A673 (cell line): ENCODE data around the gene KRI1.

Source experiments
- CTCF ChIP-seq: fragments of 300-800, 200-600 bp; sonication (generic); conservative IDR thresholded peaks from 2 replicates; pipeline ENCODE4 v1.5.1; 2017; ENCODE audit warnings: low read depth, mild to moderate bottlenecking, antibody characterized with exemption, low read length, moderate library complexity, mixed read lengths
- EZH2 ChIP-seq: fragments of 200-600 bp; sonication (generic); IDR thresholded peaks from 2 replicates; pipeline ENCODE4 v1.6.1; 2017; ENCODE audit warnings: borderline replicate concordance, low read depth, mild to moderate bottlenecking, mixed read lengths, antibody characterized with exemption, low read length; ENCODE audit not compliant: poor library complexity, severe bottlenecking

- no peak for TF ChIP-seq CTCF
- no peak for TF ChIP-seq EZH2
These were observed 33.4 kb downstream of the KRI1 start for GRCh38 chr19:10532457-10532856.
